Measurements from ENCODE around the gene ODAD4.

The ODAD4 gene

GRCh38 chr17:41971721-41972523 lies 41.5 kb downstream of the ODAD4 start:
- DNase-seq (ENCODE audit: low spot score): no peak

GRCh38 chr17:41972571-41973407 lies 42.4 kb downstream of the ODAD4 start:
- peak; percentile 9 for DNase-seq (ENCODE audit: low spot score)

GRCh38 chr17:41973408-41973811 lies 43.0 kb downstream of the ODAD4 start:
- DNase-seq (ENCODE audit: low spot score): no peak

GRCh38 chr17:41974031-41974430 lies 43.6 kb downstream of the ODAD4 start:
- DNase-seq (ENCODE audit: low spot score): no peak

- DNase-seq (ENCODE audit: low spot score): no peak
Measured at GRCh38 chr17:41974658-41975057, 44.2 kb downstream of the ODAD4 start.

- no peak for DNase-seq (ENCODE audit: low spot score)
Measured at GRCh38 chr17:41975099-41976083, 45.0 kb downstream of the ODAD4 start.

GRCh38 chr17:41976142-41976768 lies 45.8 kb downstream of the ODAD4 start:
- no peak for DNase-seq (ENCODE audit: low spot score)

GRCh38 chr17:41977991-41978390 lies 47.6 kb downstream of the ODAD4 start:
- DNase-seq (ENCODE audit: low spot score): no peak

- no peak for DNase-seq (ENCODE audit: low spot score)
Measured at GRCh38 chr17:41982026-41982760, 51.8 kb downstream of the ODAD4 start.

GRCh38 chr17:41984454-41984853 lies 54.0 kb downstream of the ODAD4 start:
- no peak for DNase-seq (ENCODE audit: low spot score)

GRCh38 chr17:41985919-41986318 lies 55.5 kb downstream of the ODAD4 start:
- DNase-seq (ENCODE audit: low spot score): no peak

GRCh38 chr17:41986634-41987033 lies 56.2 kb downstream of the ODAD4 start:
- no peak for DNase-seq (ENCODE audit: low spot score)

GRCh38 chr17:41987642-41988041 lies 57.2 kb downstream of the ODAD4 start:
- DNase-seq (ENCODE audit: low spot score): no peak

- no peak for DNase-seq (ENCODE audit: low spot score)
Measured at GRCh38 chr17:41988418-41988817, 58.0 kb downstream of the ODAD4 start.

GRCh38 chr17:41989702-41990419 lies 59.4 kb downstream of the ODAD4 start:
- no peak for DNase-seq (ENCODE audit: low spot score)

GRCh38 chr17:41992576-41992975 lies 62.2 kb downstream of the ODAD4 start:
- no peak for DNase-seq (ENCODE audit: low spot score)

- DNase-seq (ENCODE audit: low spot score): no peak
Measured at GRCh38 chr17:41996855-41997164, 66.4 kb downstream of the ODAD4 start.

GRCh38 chr17:41998497-41998896 lies 68.1 kb downstream of the ODAD4 start:
- DNase-seq (ENCODE audit: low spot score): no peak

- no peak for DNase-seq (ENCODE audit: low spot score)
Measured at GRCh38 chr17:42000413-42001133, 70.2 kb downstream of the ODAD4 start.

- no peak for DNase-seq (ENCODE audit: low spot score)
Measured at GRCh38 chr17:42001729-42002128, 71.3 kb downstream of the ODAD4 start.

All from kidney capillary endothelial cell (primary cell).